Ammon's horn (tissue), 1 donor: Measurements from ENCODE around the gene PRR5L.
"Not testable (repeated sequence)": the region's sequence is repeated elsewhere in the genome, so short reads cannot be mapped to it uniquely, and the experiment has no call there.

ENCODE experiments used
- DNase-seq: peaks from one replicate; pipeline ENCODE4 v3.0.0-alpha.2; 2016; ENCODE audit warnings: low spot score

PRR5L gene

GRCh38 chr11:36280531-36280930 is 15.6 kb upstream of the PRR5L start:
- no peak for DNase-seq

DNA sequence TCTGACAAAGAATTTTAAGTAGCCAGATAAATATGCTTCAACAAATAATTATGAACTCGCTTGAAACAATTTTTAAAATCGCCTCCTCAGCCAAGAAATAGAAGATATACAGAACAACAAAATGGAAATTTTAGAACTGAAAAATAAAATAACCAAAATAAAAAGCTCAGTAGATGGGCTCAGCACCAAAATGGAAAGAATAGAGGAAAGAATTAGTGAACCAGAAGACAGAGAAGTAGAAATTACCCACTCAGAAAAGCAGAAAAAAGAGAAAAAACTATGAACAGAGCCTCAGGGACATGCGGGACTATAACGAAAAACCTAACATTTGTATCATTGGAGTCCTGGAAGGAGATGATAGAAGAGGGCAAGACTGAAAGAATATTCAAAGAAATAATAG is 14.2 kb upstream of the PRR5L start:
- no peak for DNase-seq

DNA sequence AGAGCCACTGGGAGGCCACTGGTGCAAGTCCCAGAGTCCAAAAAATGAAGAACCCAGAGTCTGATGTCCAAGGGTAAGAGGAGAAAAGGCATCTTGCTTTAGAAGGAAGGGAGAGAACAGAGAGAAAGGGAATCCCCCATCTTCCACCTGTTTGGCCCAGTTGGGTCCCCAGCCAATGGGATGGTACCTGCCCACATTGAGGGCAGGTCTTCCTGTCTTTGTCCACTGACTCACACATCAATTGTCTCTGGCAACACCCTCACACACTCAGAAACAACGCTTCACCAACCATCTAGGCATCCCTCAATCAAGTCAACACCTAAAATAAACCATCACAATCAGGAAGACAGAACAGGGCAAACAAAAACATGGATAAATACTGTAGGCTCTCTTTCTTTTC is 13.2 kb upstream of the PRR5L start:
- DNase-seq = no peak

GRCh38 chr11:36288442-36289225 is 7.5 kb upstream of the PRR5L start:
- DNase-seq = no peak

GRCh38 chr11:36289226-36289852 is 6.7 kb upstream of the PRR5L start, which contains the start of gene COMMD9:
Gene COMMD9, minus strand, starts transcription at chr11:36289424. Its CDS starts 12 bp downstream, at chr11:36289412.
- DNase-seq = peak; percentile 97

GRCh38 chr11:36292311-36292722 is 3.8 kb upstream of the PRR5L start:
- peak; percentile 48 for DNase-seq

- DNase-seq = no peak
Measured at GRCh38 chr11:36296884-36297543, 926 bp downstream of the PRR5L start.

DNA sequence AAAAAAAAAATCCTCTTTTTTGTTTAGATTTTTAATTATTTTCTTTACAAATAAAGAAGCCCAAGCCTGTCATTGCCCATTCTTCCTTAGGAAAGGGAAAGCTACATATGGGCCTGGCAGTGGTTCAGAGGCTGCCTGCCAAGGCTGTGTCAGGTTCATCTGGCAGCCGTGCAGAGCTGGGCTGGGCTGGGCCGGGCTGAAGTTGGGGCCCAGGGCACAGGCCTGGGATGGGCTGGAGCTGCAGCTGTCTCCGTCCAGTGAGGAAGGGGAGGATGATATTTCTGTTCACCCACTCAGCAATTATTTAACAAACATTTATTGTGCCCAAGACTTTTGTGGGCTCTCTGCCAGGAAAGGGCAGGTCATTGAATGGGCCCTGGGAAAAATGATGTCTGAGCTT is 4.6 kb downstream of the PRR5L start:
- DNase-seq = peak; percentile 82

- DNase-seq = no peak
Measured at GRCh38 chr11:36304351-36304750, 8.3 kb downstream of the PRR5L start.

DNA sequence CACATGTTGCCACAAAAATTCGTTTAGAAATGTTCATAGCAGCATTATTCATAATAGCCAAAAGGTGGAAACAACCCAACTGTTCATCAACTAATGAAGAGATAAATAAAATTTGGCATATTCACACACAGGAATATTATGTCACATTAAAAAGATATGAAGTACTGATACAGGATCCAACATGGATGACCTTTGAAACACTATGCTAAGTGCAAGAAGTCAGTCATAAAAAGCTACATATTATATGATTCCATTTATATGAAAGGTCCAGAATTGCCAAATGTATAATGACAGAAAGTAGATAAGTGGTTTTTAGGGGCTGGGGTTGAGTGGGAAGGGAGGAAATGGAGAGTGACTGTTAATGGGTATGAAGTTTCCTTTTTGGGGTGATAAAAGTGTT is 9.0 kb downstream of the PRR5L start:
- no peak for DNase-seq

- DNase-seq = no peak
Measured at GRCh38 chr11:36306888-36307287, 10.8 kb downstream of the PRR5L start.

- DNase-seq = no peak
Measured at GRCh38 chr11:36308577-36308976, 12.5 kb downstream of the PRR5L start.

DNA sequence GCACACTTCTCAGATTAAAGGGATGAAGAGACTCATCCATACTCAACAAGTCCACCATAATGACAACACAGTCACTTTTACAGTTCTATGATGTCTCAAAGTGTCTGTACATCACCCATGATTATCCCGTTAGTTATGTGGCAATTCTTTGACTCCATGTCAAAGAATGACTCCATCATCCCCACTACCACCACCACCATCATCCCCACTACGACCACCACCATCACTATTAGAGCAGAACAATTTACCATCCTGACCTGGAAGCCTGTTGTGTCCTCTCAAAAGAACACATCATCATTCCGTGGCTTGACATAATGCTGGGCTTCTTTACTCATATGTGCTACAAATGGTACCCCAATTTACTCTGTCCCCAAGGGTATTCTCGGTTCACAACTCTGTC is 13.7 kb downstream of the PRR5L start:
- DNase-seq = no peak

- no peak for DNase-seq
Measured at GRCh38 chr11:36311926-36312595, 16.0 kb downstream of the PRR5L start.

- DNase-seq = no peak
Measured at GRCh38 chr11:36312611-36313472, 16.8 kb downstream of the PRR5L start.

DNA sequence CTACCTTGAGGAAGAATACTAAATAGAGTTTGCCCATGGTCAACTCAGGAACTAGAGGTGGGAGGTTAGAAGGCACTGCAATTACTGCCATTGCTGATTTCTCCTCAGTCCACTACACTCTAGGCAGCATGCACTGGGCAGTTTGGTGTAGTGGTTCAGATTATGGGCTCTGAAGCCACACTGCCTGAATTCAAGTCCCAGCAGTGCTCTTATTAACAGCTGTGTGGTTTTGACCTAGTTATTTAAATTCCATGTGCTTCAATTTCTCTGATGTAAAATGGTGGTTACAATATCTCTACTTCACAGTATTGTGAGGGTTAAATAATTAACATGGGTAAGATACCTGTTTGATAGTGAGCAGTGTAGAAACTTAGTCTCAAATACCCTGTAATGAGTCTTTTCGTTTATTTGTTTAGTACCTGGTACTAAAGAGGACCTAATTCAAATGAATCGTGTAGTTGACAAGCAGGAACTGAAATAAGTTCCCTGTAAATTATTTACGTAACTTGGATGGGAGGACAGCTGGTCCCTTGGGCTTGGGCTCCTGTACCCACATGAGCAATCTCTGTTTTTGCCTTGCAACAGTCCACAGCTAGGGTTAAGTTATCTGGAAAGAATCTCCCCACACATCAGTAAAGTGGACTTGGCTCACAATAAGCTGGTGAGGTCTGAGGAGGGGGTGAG is 17.8 kb downstream of the PRR5L start:
- DNase-seq = no peak

DNA sequence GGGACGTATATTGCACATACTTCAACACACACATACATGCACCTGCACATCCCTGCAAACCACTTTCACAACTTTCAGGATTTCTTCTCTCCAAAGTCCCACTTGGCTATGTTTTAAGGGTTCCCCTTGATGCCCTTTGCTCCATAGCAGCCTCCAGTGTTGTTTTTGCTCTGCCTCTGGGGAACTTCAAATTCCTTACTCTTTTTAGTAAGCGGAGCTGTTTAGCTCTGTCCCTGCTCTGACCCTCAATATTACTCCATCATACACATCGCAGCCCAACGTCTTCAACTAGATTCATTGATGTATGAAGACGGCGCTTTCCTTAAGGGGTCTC is 18.3 kb downstream of the PRR5L start:
- DNase-seq = no peak

DNA sequence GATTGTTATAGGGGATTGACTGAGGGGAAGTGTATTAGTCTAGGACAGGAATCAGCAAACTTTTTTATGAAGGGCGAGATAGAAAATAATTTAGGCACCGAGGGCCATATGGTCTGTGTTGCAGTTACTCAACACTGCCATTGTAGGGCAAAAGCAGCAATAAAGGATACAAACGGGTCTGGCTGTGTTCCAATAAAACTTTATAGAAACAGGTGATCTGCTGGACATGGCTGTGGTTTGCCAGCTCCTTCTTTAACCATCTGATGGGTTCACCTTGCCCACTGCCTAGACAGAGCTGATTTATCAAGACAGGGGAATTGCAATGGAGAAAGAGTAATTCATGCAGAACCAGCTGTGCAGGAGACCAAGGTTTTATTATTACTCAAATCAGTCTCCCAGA is 20.0 kb downstream of the PRR5L start:
- no peak for DNase-seq

DNA sequence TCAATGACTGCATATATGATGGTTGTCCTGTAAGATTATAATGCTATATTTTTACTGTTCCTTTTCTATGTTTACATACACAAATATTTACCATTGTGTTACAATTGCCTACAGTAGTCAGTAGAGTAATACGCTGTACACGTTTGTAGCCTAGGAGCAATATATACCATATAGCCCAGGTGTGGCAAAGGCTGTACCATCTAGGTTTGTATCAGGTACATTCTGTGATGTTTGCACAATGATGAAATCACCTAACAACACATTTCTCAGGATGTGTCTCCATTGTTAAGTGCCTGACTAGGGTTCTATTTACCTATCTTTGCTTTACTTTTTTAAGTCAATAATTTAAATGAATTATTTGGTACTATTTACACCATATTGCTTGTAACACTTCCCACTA is 21.9 kb downstream of the PRR5L start:
- DNase-seq = no peak

DNA sequence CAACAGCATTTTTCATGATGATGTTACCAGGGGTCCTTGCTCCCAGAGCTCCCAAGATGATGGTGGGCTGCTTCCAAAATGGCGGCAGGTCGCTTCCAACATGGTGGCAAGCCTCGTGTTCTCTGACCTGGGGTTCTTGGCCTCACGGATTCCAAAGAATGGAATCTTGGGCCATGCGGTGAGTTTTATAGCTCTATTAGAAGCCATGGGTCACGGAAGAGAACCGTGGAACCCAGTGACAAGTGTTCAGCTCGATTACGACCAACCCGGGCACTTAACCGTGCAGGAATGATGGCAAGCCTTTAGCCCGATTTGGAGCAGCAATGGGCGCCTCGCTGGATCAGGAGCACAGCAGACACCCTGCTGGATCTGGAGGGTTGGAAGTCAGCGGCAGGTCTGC is 28.9 kb downstream of the PRR5L start:
- not testable (repeated sequence) for DNase-seq

GRCh38 chr11:36325403-36325802 is 29.3 kb downstream of the PRR5L start:
- not testable (repeated sequence) for DNase-seq
